HG03460 (cell line): ENCODE results near the gene ZNF563.
"Not testable (repeated sequence)": the region's sequence is repeated elsewhere in the genome, so short reads cannot be mapped to it uniquely, and the experiment has no call there.

Source experiments
- ATAC-seq: cut with Tn5 transposase; IDR thresholded peaks from one replicate; pipeline ENCODE4 v1.9.1; 2021; ENCODE audit not compliant: unreplicated experiment

Gene ZNF563

GRCh38 chr19:12333162-12334159 is at the start of gene ZNF563:
ZNF563 (minus strand) TSS chr19:12333633; CDS start chr19:12333482, 151 bp downstream.
- ATAC-seq, result peak; percentile 96

GRCh38 chr19:12380444-12380737 is 47.0 kb upstream of the ZNF563 start:
- no peak for ATAC-seq

- no peak for ATAC-seq
Observed at GRCh38 chr19:12379732-12380443, 46.5 kb upstream of the ZNF563 start.

GRCh38 chr19:12374026-12374425 is 40.6 kb upstream of the ZNF563 start:
- no peak for ATAC-seq

- ATAC-seq, result peak; percentile 88
Observed at GRCh38 chr19:12365236-12366162, 32.1 kb upstream of the ZNF563 start, which contains the start of gene ZNF442. ZNF442 (minus strand) TSS chr19:12365683; CDS start chr19:12363631, 2,052 bp downstream.

- ATAC-seq, result peak; percentile 21
Observed at GRCh38 chr19:12364391-12365235, 31.2 kb upstream of the ZNF563 start.

- ATAC-seq, result not testable (repeated sequence)
Observed at GRCh38 chr19:12362236-12362635, 28.8 kb upstream of the ZNF563 start.

- ATAC-seq, result no peak
Observed at GRCh38 chr19:12353375-12353774, 19.9 kb upstream of the ZNF563 start.

- no peak for ATAC-seq
Observed at GRCh38 chr19:12350890-12351197, 17.4 kb upstream of the ZNF563 start.

- ATAC-seq, result no peak
Observed at GRCh38 chr19:12350185-12350889, 16.9 kb upstream of the ZNF563 start.

- no peak for ATAC-seq
Observed at GRCh38 chr19:12346896-12347295, 13.5 kb upstream of the ZNF563 start.

GRCh38 chr19:12345197-12345596 is 11.8 kb upstream of the ZNF563 start:
- ATAC-seq, result no peak

- ATAC-seq, result no peak
Observed at GRCh38 chr19:12331211-12331941, 2.1 kb downstream of the ZNF563 start.

GRCh38 chr19:12330340-12330739 is 3.1 kb downstream of the ZNF563 start:
- ATAC-seq, result no peak

- no peak for ATAC-seq
Observed at GRCh38 chr19:12325690-12326089, 7.7 kb downstream of the ZNF563 start.

GRCh38 chr19:12318782-12319413 is 14.5 kb downstream of the ZNF563 start:
- no peak for ATAC-seq

- no peak for ATAC-seq
Observed at GRCh38 chr19:12314553-12314952, 18.9 kb downstream of the ZNF563 start.

- not testable (repeated sequence) for ATAC-seq
Observed at GRCh38 chr19:12308891-12309290, 24.5 kb downstream of the ZNF563 start.
